Measurements from ENCODE around the gene SIKE1. TPM values are rescaled to one million over a fixed set of nuclear protein-coding genes. Genes with fewer than 3 reads are reported as not detected.
"Not testable (repeated sequence)": the region's sequence is repeated elsewhere in the genome, so short reads cannot be mapped to it uniquely, and the experiment has no call there.

The SIKE1 gene
- 36.9 TPM for total RNA-seq

DNA sequence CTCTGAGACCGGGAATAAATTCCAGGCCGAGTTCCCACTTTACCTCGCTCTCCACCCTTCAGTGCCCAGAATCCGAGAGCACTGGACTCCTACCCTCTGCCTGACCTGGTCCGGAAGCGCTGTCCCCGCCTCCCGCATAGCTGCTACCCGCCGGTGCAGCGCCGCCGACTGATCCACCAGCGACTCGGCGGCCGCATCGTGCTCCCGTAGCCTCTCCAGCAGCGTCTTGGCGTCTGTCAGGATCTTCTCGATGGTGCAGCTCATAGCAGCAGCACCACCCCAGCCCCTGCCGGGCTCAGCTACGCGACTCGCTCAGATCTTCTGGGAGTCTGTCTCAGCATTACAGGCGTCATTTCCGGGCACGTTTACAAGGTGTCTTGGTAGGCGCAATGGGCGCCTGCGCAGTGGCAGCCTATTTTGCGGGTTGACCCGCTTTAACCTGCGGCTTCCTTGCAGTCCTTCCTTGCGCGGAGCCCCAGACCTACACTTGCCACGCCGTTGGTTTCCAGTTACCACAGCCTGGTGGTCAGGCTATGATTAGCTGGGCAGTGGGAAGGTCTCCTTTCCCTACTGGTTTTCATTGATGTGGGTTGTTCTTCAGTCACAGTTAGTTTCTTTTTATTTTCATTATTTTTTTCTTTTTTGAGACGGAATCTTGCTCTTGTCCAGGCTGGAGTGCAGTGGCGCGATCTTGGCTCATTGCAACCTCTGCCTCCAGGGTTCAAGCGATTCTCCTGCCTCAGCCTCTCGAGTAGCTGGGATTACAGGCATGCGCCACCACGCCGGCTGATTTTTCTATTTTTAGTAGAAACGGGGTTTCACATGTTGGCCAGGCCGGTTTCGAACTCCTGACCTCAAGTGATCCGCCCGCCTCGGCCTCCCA, at the start of gene SIKE1:
Gene SIKE1 (minus strand): TSS at position 342 of the 883 bp plus-strand sequence. CDS start 78 bp downstream, at position 264.
- peak; percentile 95 for DNase-seq (ENCODE audit: low spot score)

- DNase-seq (ENCODE audit: low spot score): not testable (repeated sequence)
Observed at GRCh38 chr1:114830075-114830474, 49.6 kb upstream of the SIKE1 start.

- no peak for DNase-seq (ENCODE audit: low spot score)
Observed at GRCh38 chr1:114828251-114828650, 47.8 kb upstream of the SIKE1 start.

GRCh38 chr1:114821978-114822377, 41.5 kb upstream of the SIKE1 start:
- DNase-seq (ENCODE audit: low spot score): no peak

DNA sequence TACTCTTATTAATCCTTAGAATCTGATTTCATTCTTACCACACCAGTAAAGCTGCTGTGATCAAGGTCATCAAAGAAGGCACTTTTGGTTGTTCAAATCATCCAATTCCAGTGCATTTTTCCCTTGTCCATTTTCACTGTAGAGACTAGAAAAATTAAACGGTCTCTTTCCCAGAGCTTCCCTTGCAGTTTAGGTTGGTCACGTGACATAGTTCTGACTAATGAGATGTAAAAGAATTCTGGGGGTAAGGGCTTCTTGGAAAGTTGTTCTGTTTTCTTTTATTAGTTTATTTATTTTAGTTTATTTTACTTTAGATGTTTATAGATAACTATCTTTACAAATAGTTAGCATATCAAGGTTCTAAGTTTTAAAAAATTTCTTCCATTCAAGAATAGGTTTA, 39.9 kb upstream of the SIKE1 start:
- DNase-seq (ENCODE audit: low spot score): no peak

GRCh38 chr1:114819869-114820268, 39.4 kb upstream of the SIKE1 start:
- no peak for DNase-seq (ENCODE audit: low spot score)

DNA sequence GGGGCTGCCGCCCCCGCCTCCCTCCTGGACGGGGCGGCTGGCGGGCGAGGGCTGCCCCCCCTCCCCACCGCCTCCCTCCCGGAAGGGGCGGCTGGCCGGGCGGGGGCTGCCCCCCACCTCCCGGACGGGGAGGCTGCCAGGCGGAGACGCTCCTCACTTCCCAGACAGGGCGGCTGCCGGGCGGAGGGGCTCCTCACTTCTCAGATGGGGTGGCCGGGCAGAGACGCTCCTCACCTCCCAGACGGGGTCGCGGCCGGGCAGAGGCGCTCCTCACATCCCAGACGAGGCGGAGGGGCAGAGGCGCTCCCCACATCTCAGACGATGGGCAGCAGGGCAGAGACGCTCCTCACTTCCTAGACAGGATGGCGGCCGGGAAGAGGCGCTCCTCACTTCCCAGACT, 24.0 kb upstream of the SIKE1 start:
- DNase-seq (ENCODE audit: low spot score): not testable (repeated sequence)

- no peak for DNase-seq (ENCODE audit: low spot score)
Observed at GRCh38 chr1:114803001-114803400, 22.5 kb upstream of the SIKE1 start.

DNA sequence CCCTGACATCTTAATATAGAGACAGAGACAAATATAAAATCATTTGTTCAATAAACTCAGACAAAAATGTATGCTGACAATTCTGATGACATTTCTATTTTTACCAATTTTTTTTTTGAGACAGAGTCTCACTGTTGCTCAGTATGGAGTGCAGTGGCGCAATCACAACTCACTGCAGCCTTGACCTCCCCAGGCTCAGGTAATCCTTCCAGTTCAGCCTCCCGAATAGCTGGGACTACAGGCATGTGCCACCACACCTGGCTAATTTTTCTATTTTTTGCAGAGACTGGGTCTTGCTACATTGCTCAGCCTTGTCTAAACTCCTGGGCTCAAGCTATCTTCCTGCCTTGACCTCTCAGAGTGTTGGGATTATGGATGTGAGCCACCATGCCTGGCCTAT, 13.6 kb upstream of the SIKE1 start:
- DNase-seq (ENCODE audit: low spot score): no peak

DNA sequence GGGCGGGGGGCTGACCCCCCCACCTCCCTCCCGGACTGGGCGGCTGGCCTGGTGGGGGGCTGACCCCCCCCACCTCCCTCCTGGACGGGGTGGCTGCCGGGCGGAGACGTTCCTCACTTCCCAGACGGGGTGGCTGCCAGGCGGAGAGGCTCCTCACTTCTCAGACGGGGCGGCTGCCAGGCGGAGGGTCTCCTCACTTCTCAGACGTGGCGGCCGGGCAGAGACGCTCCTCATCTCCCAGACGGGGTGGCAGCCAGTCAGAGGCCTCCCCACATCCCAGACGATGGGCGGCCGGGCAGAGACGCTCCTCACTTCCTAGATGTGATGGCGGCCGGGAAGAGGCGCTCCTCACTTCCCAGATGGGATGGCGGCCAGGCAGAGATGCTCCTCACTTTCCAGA, 10.1 kb upstream of the SIKE1 start:
- DNase-seq (ENCODE audit: low spot score): not testable (repeated sequence)

DNA sequence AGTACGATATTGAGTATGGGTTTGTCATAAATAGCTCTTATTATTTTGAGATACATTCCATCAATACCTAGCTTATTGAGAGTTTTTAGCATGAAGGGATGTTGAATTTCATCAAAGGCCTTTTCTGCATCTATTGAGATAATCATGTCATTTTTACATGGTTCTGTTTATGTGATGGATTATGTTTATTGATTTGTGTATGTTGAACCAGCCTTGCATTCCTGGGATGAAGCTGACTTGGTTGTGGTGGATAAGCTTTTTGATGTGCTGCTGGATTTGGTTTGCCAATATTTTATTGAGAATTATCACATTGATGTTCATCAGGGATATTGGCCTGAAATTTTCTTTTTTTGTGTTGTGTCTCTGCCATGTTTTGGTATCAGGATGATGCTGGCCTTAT, 6.0 kb upstream of the SIKE1 start:
- not testable (repeated sequence) for DNase-seq (ENCODE audit: low spot score)

- DNase-seq (ENCODE audit: low spot score): no peak
Observed at GRCh38 chr1:114782476-114782875, 2.0 kb upstream of the SIKE1 start.

DNA sequence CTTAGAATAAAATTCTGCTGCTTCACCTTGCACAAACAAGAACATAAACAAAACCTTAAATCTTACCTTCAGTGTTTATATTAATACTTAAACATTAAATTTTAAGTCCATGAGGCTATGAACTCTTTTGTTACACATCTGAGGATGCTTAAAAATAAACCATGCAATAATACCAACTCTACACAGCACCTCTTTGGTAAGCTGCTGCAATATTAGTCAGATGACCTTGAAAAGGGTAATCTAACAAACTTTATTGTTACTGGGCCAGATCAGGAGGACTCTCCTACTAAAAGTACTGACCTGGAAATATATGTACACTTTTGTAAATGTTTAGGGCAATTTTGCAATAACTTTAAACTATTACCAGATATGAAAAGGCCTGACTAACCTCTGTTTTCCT, 763 bp downstream of the SIKE1 start:
- no peak for DNase-seq (ENCODE audit: low spot score)

- not testable (repeated sequence) for DNase-seq (ENCODE audit: low spot score)
Observed at GRCh38 chr1:114776726-114777125, 3.8 kb downstream of the SIKE1 start.

GRCh38 chr1:114771992-114772391, 8.5 kb downstream of the SIKE1 start:
- no peak for DNase-seq (ENCODE audit: low spot score)

- no peak for DNase-seq (ENCODE audit: low spot score)
Observed at GRCh38 chr1:114770989-114771388, 9.5 kb downstream of the SIKE1 start.

- DNase-seq (ENCODE audit: low spot score): no peak
Observed at GRCh38 chr1:114764689-114765088, 15.8 kb downstream of the SIKE1 start.

- DNase-seq (ENCODE audit: low spot score): no peak
Observed at GRCh38 chr1:114758256-114758832, 22.1 kb downstream of the SIKE1 start.

GRCh38 chr1:114757455-114758255, 22.8 kb downstream of the SIKE1 start, which contains the start of gene CSDE1:
Gene CSDE1 (minus strand): TSS chr1:114757984. CDS start chr1:114739890, 18,094 bp downstream.
- DNase-seq (ENCODE audit: low spot score): peak; percentile 99

DNA sequence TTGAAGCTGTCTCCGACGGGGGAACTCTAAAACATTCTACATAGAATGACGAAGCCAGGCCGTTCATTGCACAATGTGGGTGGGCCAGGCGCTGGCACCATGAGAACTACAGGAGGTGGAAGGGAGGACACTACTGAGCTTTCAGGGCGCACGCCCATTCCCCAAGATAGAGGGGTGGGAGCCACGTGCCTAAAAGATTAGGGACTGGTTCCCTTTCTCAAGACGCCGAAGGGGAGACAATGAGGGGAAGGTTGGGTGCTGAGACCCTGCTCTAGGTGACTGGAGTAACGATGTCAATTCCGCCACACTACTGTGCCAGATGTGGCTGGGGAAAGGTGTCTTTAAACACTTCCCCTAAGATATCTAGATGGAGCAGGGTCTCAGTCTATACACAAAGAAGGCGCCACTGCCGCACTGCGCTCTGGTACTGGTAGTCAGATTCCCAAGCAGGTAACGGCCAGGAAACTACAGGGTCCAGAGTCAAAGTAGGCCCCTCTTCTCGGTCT, 23.5 kb downstream of the SIKE1 start:
- no peak for DNase-seq (ENCODE audit: low spot score)

GRCh38 chr1:114756009-114756892, 24.2 kb downstream of the SIKE1 start:
- no peak for DNase-seq (ENCODE audit: low spot score)

Data from mucosa of gallbladder (tissue), 1 donor.